Hematopoietic multipotent progenitor cell treated with erythropoietin and hydrocortisone succinate and interleukin-3 and kit ligand, for 8 days (in vitro differentiated cells): ENCODE measurements around the gene CIAPIN1.
A peak's percentile ranks its signal among the peaks of the same experiment; 100 is the strongest.
"Not testable (repeated sequence)": the region's sequence is repeated elsewhere in the genome, so short reads cannot be mapped to it uniquely, and the experiment has no call there.

Experiments
- DNase-seq: peaks from one replicate; pipeline ENCODE4 v3.0.0-alpha.2; 2015

The CIAPIN1 gene

GRCh38 chr16:57439947-57440346, 7.2 kb downstream of the CIAPIN1 start:
- not testable (repeated sequence) for DNase-seq

- DNase-seq, result no peak
Observed at GRCh38 chr16:57435838-57436237, 11.3 kb downstream of the CIAPIN1 start.

- DNase-seq, result no peak
Observed at GRCh38 chr16:57434003-57434402, 13.2 kb downstream of the CIAPIN1 start.

- DNase-seq, result no peak
Observed at GRCh38 chr16:57432989-57433388, 14.2 kb downstream of the CIAPIN1 start.

GRCh38 chr16:57432505-57432904, 14.7 kb downstream of the CIAPIN1 start:
- no peak for DNase-seq

- DNase-seq, result no peak
Observed at GRCh38 chr16:57430955-57431354, 16.2 kb downstream of the CIAPIN1 start.

- DNase-seq, result no peak
Observed at GRCh38 chr16:57427824-57428223, 19.4 kb downstream of the CIAPIN1 start.

- DNase-seq, result peak; percentile 51
Observed at GRCh38 chr16:57427307-57427706, 19.9 kb downstream of the CIAPIN1 start.

- DNase-seq, result no peak
Observed at GRCh38 chr16:57426356-57426755, 20.8 kb downstream of the CIAPIN1 start.

GRCh38 chr16:57424583-57424982, 22.6 kb downstream of the CIAPIN1 start:
- DNase-seq, result no peak

- no peak for DNase-seq
Observed at GRCh38 chr16:57423152-57423551, 24.0 kb downstream of the CIAPIN1 start.

- DNase-seq, result peak; percentile 71
Observed at GRCh38 chr16:57422026-57422944, 24.9 kb downstream of the CIAPIN1 start.

- no peak for DNase-seq
Observed at GRCh38 chr16:57419506-57419905, 27.7 kb downstream of the CIAPIN1 start.

- no peak for DNase-seq
Observed at GRCh38 chr16:57416084-57416483, 31.1 kb downstream of the CIAPIN1 start.

GRCh38 chr16:57413733-57414132, 33.5 kb downstream of the CIAPIN1 start:
- no peak for DNase-seq

GRCh38 chr16:57413301-57413730, 33.9 kb downstream of the CIAPIN1 start:
- DNase-seq, result no peak

- DNase-seq, result no peak
Observed at GRCh38 chr16:57412584-57412983, 34.6 kb downstream of the CIAPIN1 start.

- no peak for DNase-seq
Observed at GRCh38 chr16:57411362-57411976, 35.7 kb downstream of the CIAPIN1 start.

GRCh38 chr16:57409870-57410587, 37.2 kb downstream of the CIAPIN1 start:
- DNase-seq, result no peak

- DNase-seq, result no peak
Observed at GRCh38 chr16:57409065-57409464, 38.1 kb downstream of the CIAPIN1 start.

GRCh38 chr16:57407521-57408353, 39.4 kb downstream of the CIAPIN1 start:
- no peak for DNase-seq

- DNase-seq, result no peak
Observed at GRCh38 chr16:57406881-57407280, 40.3 kb downstream of the CIAPIN1 start.

- DNase-seq, result no peak
Observed at GRCh38 chr16:57405097-57405496, 42.1 kb downstream of the CIAPIN1 start.
